ENCODE results near the gene CLN3.
"Not testable (repeated sequence)": the region's sequence is repeated elsewhere in the genome, so short reads cannot be mapped to it uniquely, and the experiment has no call there.

CLN3 gene

DNA sequence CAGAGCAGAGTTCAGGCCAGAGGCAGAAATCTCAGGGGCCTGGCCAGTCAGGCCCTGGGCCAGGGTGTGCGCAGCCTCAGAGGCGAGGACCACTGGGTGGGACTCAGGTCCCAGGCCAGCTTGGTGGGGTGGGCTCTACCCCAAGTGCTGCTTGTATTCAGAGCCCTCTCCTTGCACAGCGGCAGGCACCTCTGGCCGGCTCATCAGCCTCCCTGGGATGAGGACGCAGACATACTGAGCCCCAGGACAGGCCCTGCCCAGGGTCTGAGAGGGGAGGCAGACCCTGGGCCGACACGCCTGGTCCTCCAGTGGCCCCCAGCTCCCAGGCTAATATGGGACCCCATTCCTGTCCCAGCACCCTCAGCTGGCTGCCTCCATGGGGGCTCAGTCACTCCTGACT lies 22.4 kb upstream of the CLN3 start:
- in situ Hi-C loops (cut with HindIII; ENCODE audit: low sequenced_read_pairs), result no loop called here

DNA sequence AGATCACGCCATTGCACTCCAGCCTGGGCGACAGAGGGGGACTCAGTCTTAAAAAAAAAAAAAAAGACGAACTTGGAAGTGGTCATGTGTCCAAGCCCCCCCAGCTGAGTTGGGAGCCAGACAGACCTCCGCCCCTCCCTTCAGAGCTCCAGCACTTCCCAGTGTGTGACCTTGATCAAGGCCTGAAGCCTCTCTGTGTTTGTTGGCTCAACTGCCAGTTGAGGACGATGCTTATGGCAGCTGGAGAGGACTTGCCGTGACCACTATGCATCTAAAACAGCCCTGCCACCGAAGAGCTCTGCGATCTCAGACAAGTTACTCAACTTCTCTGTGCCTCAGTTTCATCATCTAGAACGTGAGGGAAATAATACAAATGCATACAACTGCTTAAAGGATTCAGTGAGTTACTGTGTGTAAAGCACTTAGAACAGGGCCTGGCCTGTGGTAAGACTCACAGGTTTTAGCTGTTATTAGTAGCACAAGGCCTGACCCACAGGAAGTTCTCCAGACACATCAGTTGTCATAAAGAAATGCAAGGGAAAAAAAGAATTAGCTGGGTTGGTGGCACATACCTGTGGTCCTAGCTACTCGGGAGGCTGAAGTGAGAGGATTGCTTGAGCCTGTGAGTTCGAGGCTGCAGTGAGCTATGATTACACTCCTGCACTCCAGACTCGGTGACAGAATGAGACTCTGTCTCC lies 21.8 kb upstream of the CLN3 start:
- in situ Hi-C loops (cut with HindIII; ENCODE audit: low sequenced_read_pairs), result no loop called here

DNA sequence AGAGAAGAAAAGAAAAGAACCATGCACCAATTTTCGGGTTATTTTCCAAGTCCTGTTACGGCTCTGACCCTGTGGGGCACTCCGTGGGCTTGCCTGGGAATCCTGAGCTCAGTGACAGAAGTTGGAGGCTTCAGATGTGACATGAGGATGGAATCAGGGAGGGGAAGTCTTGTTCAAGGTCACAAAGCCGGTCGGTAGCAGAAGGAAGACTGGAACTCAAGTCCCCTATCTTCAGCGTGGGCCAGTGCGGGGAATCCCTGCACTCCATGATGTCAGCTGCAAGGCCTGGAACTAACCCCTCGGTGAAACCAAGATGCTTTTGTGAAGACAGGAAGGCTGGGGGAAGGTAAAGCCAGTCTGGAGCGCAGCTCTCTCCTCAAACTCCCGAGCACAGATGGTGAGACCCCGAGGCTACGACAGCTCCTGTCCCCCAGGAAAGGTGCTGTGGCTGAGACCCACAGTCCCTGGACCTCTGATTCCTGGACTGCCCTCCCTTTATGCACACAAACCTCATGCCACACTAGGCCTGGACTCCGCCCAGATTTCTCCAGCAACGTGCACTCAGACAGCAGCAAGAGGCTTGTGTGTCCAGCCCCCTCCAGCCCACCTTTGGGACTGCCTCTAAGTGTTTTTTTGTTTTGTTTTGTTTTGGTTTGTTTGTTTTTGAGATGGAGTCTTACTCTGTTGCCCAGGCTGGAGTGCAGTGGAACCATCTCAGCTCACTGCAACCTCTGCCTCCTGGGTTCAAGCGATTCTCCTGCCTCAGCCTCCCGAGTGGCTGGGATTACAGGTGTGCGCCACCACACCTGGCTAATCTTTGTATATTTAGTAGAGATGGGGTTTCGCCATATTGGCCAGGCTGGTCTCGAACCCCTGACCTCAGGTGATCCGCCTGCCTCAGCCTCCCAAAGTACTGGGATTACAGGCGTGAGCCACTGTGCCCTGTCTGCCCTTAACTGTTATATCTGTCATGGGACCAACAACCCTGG lies 20.2 kb upstream of the CLN3 start:
- in situ Hi-C loops (cut with HindIII; ENCODE audit: low sequenced_read_pairs), result no loop called here

DNA sequence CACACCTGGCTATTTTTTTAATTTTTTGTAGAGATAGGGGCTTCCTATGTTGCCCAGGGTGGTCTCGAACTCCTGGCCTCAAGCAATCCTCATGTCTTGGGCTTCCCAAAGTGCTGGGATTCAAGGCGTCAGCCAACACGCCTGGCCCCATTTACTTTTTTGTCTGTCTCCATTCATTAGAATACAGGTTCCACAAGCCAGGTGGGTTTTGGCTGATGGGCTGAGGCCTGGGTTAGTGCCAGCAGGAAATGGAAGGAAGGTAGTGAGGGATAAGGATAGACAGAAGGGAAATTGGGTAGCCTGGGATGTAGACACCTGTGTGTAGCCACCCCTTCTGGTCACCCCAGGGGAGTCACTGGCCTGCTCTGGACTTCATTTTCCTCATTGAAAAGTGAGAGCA lies 19.2 kb upstream of the CLN3 start:
- in situ Hi-C loops (cut with HindIII; ENCODE audit: low sequenced_read_pairs), result no loop called here

DNA sequence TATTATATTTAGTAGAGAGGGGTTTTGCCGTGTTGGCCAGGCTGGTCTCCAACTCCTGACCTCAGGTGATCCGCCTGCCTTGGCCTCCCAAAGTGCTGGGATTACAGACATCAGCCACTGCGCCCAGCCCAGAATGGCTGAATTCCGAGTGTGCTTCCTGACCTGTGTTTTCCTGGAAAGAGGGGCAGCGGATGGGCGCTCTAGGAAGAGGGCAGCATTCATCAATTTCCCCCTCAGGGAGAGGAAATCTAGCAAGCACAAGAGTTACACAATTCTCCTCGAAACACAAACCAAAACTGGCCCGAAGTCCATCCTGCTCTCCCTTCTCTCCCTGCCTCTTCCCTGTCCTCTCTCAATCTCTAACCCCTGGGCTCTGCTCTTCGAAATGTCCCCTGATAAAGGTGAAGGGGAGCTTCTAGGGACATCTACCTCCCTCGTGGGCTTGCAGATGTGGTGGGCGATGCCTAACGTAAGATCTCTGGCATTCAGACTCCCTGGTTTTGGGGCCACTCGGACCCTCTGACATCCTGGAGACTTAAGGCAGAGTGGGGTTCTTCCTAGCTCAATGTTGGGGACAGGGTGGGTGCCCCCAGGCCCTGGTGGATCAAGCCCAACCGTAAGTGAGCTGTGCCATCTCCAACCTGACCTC lies 13.7 kb upstream of the CLN3 start:
- in situ Hi-C loops (cut with HindIII; ENCODE audit: low sequenced_read_pairs), result no loop called here

DNA sequence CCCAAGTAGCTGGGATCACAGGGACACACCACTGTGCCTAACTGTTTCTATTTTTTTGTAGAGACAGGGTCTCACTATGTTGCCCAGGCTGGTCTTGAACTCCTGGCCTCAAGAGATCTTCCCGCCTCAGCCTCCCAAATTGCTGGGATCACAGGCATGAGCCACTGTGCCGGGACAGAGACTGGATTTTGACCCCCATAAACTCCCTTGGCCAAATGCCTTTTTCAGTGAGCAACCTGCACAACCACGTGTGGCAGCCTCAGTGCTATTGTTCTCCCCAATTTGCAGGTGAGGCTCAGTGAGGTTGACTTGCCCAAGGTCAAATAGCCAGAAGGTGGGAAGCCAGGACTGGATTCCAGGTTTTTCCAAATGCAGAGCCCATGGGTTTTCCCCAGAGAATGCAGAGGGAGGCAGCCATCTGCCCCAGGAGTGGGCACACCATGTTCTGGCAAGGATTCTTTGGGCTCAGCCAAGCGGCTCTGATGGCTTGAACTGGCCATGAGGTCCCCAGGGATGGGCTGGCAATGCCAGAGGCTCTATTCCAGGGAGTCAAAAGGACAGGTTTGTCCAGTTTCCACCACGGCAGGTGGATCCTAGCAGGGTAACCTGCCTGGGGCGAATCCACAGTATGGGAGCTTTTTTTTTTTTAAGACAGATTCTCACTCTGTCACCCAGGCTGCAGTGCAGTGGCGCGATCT lies 13.0 kb upstream of the CLN3 start:
- in situ Hi-C loops (cut with HindIII; ENCODE audit: low sequenced_read_pairs), result no loop called here

DNA sequence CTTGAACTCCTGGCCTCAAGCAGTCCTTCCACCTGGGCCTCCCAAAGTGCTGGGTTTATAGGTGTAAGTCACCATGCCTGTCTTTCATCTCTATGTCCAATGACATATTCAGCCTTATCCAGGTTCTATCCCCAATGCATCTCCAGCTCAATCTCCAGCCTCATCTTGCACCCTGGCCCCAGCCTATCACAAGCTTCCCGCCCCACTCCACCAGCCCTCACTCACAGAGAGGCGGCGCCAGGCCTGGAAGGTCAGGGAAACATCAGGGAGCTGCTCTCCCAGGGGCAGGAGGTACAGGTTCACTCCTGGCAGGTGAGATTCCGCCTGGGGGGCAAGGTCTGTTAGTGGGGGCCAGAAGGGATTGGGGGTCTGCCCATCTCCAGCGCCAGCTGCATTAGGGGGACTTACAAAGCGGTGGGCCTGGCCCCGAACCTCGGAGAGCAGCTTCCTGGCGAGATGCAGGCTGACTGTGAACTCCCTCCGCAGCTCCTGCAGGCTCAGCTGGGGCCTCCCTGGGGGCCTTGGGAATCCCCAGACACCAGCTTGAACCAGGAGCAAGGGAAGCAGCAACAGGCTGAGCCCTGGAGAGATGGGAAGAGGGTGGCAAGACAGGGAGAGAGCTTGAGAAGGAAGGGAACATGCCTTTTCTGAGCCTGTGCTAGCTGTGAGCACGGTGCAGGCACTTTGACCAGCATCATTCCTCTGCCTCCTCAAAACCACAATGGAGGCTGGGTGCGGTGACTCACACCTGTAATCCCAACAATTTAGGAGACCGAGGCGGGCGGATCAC lies 11.8 kb upstream of the CLN3 start:
- in situ Hi-C loops (cut with HindIII; ENCODE audit: low sequenced_read_pairs), result no loop called here

DNA sequence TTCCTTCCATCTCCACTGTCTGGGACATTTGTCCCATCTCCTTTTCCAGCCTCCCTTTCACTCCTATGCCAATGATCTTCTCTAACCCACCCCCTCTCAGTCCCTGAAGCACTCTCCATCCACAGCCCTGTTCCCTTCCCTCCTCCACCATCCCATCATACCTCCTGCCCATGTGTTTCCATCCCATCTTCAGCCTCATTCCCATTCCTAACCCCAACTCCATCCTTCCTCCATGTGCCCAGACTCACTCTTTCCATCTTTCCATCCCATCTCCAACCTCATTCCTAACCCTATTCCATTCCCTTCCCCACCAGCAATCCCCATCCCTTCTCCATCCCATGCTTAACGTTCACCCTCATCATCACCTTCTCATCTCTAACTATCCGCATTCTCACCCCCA lies 10.4 kb upstream of the CLN3 start:
- in situ Hi-C loops (cut with HindIII; ENCODE audit: low sequenced_read_pairs), result no loop called here

DNA sequence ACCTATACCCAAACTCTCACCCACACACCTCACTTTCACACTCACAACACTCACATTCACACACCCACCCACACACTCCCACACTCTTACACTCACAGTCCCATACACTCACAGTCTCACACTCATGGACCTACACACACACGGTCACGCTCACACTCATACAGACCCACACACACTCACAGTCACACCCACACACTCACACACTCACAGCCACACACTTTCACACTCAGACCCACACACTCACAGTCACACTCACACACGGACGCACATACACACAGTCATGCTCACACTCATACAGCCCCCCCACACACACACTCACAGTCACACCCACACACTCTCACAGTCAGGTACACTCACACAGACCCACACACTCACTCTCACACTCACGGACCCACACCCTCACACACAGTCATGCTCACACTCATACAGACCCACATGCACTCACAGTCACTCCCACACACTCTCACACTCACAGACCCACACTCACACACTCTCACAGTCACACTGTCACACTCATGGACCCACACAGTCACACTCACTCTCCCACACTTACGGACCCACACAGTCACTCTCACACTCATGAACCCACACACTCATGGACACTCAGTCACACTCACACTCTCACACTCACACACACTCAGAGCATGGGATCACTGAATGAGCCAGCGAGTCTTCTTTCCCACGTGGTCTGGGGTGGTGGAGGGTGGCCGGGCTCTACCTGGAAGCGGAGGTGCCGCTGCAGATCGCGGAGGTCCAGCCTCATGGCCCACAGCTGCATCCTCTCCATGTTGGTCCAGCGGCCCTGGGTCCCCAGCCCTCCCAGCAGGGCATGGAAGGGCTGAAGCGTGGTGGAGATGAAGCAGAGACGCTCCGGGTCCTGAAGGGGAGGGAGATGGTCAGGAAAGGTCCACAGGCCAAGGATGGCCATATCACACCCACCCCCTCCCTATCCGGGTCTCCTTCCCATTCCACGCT lies 9.7 kb upstream of the CLN3 start:
- in situ Hi-C loops (cut with HindIII; ENCODE audit: low sequenced_read_pairs), result no loop called here

DNA sequence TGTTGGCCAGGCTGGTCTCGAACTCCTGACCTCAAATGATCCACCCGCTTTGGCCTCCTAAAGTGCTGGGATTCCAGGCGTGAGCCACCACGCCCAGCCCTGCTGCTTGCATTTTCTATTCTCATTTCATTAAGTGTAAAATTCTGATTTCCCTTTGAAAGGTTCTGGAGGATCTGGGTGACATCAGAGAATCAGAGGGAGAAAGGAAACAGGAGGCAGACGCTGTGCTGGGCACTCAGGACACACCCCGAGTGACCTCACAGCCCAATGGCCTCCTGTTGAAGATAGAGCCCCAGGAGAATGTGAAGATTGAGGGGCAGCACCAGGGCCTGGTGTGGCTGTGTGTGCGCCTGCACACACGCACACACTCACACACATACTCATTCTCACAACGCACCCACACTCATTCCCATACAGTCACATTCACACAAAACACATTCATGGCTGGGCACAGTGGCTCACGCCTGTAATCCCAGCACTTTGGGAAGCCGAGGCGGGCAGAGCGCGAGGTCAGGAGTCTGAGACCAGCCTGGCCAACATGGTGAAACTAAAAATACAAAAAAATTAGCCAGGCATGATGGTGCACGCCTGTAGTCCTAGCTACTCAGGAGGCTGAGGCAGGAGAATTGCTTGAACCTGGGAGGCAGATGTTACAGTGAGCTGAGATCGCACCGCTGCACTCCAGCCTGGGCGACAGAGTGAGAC lies 8.8 kb upstream of the CLN3 start:
- in situ Hi-C loops (cut with HindIII; ENCODE audit: low sequenced_read_pairs), result not testable (repeated sequence)

DNA sequence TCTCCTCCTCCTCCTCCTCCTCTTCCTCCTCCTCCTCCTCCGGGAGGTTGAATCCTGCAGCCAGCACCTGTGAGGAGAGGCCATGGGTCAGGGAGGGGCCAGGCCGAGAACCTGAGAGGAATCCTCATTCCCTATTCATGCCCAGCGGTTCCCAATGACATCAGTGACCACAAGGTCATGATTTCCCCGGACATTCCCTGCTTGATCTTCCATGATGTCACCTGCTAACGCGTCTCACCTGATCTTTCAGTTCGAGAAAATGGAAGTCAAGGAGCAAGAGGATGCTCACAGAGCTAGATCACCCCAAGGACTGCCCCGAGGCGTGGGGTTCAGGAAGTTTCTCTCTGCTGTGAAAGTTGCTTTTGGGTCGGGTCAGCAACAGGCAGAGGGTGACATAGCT lies 8.0 kb upstream of the CLN3 start:
- in situ Hi-C loops (cut with HindIII; ENCODE audit: low sequenced_read_pairs), result no loop called here

DNA sequence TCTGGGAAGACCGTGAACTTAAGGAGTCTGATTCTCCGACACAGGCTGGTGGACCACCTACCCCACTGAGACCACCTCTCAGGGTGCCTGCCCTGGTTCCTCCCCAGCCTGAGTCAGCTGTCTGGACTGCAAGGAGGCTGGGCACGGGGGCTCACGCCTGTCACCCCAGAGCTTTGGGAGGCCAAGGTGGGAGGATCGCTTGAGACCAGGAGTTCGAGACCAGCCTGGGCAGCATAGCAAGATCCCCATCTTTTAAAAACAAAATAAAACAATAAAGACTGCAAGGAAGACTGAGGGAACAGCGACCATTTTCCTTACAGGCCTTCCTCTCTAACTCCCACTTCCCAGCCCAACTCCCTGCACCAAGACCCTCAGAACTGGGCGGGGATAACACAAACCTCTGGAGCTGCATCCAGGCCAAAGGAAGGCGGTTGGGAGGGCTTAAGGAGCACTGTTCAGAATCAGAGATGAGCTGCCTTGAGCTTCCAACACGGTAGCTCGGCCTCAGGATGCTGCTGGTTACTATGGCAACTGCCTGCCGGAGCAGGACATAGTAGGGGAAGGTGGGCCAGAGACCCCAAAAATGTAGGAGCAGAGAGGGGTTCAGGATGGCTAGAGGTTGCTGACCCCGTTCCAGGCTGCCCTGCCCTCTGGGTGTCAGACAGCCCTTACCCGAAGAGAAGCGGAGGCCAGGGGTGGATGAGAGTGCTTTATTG lies 7.0 kb upstream of the CLN3 start:
- in situ Hi-C loops (cut with HindIII; ENCODE audit: low sequenced_read_pairs), result no loop called here

DNA sequence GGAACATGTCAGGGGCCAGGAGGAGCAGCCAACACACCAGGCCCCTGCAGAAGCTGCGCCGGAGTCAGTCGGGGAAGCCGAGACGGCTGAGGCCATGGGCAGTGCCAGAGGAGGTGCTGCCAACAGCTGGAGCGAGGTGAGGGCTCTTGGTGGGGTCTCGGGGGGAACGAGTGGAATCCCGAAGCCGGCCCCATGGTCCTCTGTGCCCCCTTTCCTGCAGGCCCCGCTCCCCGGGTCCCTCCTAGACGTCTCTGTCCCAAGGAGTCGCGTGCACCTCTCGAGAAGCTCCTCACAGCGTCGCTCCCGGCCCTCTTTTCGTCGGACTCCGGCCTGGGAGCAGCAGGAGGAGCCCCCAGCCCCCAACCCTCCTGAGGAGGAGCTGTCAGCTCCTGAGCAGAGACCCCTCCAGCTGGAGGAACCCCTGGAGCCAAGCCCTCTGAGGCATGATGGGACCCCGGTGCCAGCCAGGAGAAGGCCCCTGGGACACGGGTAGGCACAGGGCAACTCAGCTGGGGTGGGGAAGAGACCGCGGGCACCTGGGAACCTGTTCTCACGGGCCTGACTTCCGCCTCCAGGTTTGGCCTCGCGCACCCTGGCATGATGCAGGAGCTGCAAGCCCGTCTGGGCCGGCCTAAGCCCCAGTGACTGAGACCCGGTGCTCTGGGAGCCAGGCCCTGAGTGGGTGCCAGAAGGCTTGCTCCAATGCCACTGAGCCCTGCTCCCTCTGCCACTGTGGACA lies 6.2 kb upstream of the CLN3 start:
- in situ Hi-C loops (cut with HindIII; ENCODE audit: low sequenced_read_pairs), result no loop called here

DNA sequence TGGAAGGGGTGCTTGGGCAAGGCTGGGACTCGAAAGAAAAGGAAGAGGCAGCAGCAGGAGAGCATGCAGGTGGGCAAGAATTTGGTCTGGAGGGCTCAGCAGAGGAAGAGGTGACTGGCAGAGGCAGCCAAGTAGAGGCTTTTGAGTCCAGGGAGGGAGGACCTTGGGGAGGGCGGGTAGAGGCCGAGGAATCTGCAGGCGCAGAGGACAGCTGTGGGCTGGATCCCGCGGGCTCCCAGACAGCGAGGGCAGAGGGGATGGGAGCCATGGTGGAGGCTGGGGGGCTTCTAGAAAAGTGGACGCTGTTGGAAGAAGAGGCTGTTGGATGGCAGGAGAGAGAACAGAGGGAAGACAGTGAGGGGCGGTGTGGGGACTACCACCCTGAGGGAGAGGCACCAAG lies 5.5 kb upstream of the CLN3 start:
- in situ Hi-C loops (cut with HindIII; ENCODE audit: low sequenced_read_pairs), result no loop called here

DNA sequence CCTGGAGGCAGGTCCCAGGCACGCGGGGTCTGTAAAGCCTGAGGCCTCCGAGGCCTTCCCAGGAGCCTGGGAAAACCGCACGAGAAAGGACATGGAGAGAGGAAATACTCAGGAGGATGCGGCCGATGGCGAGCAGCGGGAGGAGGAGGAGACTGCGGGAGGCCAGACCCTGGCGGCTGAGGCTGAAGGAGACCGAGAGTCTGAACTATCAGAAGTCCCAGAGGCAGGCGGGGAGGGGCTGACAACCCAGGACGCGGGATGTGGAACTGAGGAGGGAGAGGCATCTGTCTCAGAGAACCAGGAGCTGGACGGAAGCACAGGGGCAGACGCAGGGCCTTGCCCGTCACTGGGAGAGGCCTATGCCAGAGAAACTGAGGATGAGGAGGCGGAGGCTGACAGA lies 5.0 kb upstream of the CLN3 start:
- in situ Hi-C loops (cut with HindIII; ENCODE audit: low sequenced_read_pairs), result no loop called here

DNA sequence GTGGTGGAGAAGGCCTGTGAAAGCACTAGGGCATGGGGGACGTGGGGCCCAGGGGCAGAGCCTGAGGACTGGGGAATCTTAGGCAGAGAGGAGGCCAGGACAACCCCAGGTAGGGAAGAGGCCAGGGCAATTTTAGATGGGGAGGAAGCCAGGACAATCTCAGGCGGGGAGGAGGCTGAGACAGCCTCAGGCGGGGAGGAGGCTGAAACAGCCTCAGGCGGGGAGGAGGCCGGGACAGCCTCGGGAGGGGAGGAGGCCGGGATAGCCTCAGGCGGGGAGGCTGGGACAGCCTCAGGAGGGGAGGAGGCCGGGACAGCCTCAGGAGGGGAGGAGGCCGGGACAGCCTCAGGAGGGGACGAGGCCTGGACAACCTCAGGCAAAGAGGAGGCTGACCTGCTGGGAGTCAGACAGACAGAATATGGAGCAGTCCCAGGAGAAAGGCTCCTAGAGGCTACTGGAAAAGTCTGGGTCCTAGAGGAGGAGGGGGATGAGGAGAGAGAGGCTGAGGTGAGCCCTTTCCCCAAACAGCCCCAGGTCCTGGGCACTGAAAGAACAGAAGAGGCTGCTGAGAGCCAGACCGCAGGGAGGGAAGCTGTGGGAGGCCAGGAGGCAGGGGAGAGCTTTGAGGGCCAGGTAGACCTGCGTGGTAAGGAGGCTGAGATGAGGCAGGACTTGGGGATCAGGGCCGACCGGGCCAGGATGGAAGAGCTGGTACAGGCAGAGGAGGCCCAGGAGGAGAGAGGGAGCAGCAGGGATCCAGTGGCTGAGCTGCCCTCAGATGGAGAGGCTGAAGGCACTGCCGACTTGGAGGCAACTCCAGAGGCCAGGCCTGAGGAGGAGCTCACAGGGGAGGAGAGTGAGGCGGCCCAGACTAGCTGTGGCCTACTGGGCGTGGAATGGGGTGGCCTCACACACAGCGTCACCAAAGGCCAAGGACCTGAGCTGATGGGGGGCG lies 4.2 kb upstream of the CLN3 start:
- in situ Hi-C loops (cut with HindIII; ENCODE audit: low sequenced_read_pairs), result no loop called here

Measured in DLD1 (cell line).